Sigmoid colon (tissue), 7 donors: Measurements from ENCODE around the gene KCNQ1OT1. TPM values are rescaled to one million over a fixed set of nuclear protein-coding genes. Genes with fewer than 3 reads are reported as not detected.
A peak's percentile ranks its signal among the peaks of the same experiment; 100 is the strongest.

ENCODE experiments used
- DNase-seq: peaks from one replicate; pipeline ENCODE4 v3.0.0-alpha.2; 2019
- H3K27ac ChIP-seq, 4 donors: fragments of 200-600 bp; sonication (generic); one replicate each; pipeline ENCODE4 v1.5.1; 2016 to 2019; ENCODE audit warnings: mild to moderate bottlenecking in 1 of 4
- H3K27me3 ChIP-seq, 3 donors: fragments of 200-600 bp; sonication (generic); one replicate each; pipeline ENCODE4 v1.5.1; 2019; ENCODE audit warnings: mild to moderate bottlenecking in 1 of 3
- H3K36me3 ChIP-seq, 4 donors: fragments of 200-600 bp; sonication (generic); one replicate each; pipeline ENCODE4 v1.5.1; 2016 to 2019
- H3K4me1 ChIP-seq, 4 donors: fragments of 200-600 bp; sonication (generic); one replicate each; pipeline ENCODE4 v1.5.1; 2017 to 2019
- H3K4me3 ChIP-seq, 4 donors: fragments of 200-600 bp; sonication (generic); one replicate each; pipeline ENCODE4 v1.5.1; 2017 to 2019; ENCODE audit warnings: mild to moderate bottlenecking in 2 of 4, moderate library complexity in 1 of 4
- H3K9me3 ChIP-seq, 4 donors: fragments of 200-600 bp in 3 of 4; sonication (generic) in 3 of 4; one replicate each; pipeline versions ENCODE4 v1.5.1 to v1.6.1; 2013 to 2019
- EP300 ChIP-seq, 4 donors: sonication (generic); formaldehyde crosslinking; IDR thresholded peaks; one replicate each; pipeline ENCODE4 v1.6.1; 2017; ENCODE audit warnings: antibody characterized with exemption in 4 of 4
- POLR2A ChIP-seq, 2 donors: fragments of 450-650 bp; IDR thresholded peaks; one replicate each; pipeline ENCODE4 v1.6.1; 2016; ENCODE audit warnings: antibody characterized with exemption in 2 of 2, mild to moderate bottlenecking in 2 of 2, moderate library complexity in 2 of 2
- POLR2AphosphoS5 ChIP-seq, 4 donors: sonication (generic); formaldehyde crosslinking; IDR thresholded peaks; one replicate each; pipeline ENCODE4 v1.6.1; 2017; ENCODE audit warnings: antibody characterized with exemption in 4 of 4
- WGBS, 2 donors: extraction: QIAGEN DNeasy Blood & Tissue Kit; methylation state at CpG; one replicate each; pipeline ENCODE4 v1.1.7; 2013; 5-methylcytosine and 5-hydroxymethylcytosine counted together
- intact Hi-C: fragments of 100-400 bp; cut with DNase I; formaldehyde crosslinking; loops from one replicate; pipeline ENCODE4 v1.15.1; 2023
- polyA plus RNA-seq, 3 donors: library from polyadenylated mRNA; stranded (reverse); fragments of 200-250 nt; gene quantifications; one replicate each; pipeline ENCODE4 v1.2.3, GENCODE V29; 2013
- total RNA-seq, 4 donors: library from RNA; depleted of rRNA; stranded (reverse); fragments of >200 nt; gene quantifications; one replicate each; pipeline ENCODE4 v1.1.0, GENCODE V29; 2016
- TF ChIP-seq, protein P1 (sequence below), 4 experiments: fragments of 450-650 bp in 3 of 4; fragments of 200-600 bp in 1 of 4; IDR thresholded peaks; one replicate each; pipeline ENCODE4 v1.5.1; 2016 to 2019; ENCODE audit warnings: antibody characterized with exemption in 4 of 4, mild to moderate bottlenecking in 3 of 4, moderate library complexity in 2 of 4
- donor health status: healthy with polysubstance abuse.
- donor health status: Bipolar disorder and iron deficiency.
- donor health status: healthy.

The KCNQ1OT1 gene
- total and polyA plus RNA-seq, 7 donors: under 0.01 to 3.6 (median 0.99) TPM

- Histone ChIP-seq H3K4me1 (no peaks in the 10 kb centered on the region), H3K9me3 (no peaks in the 10 kb centered on the region), H3K27me3 (no peaks in the 10 kb centered on the region), H3K36me3 (no peaks in the 10 kb centered on the region), H3K27ac (peak overlapping the region in 1 of 4 donors; percentile 6), H3K4me3 (no peak overlapping the region)
- WGBS, 2 donors: 74 to 79% methylated on average over 20 of the region's 20 CpGs
- DNase-seq: peak; percentile 79
- TF ChIP-seq EP300 (IDR thresholded peaks at IDR 0.05) (no peak), POLR2A (IDR thresholded peaks at IDR 0.05) (no peak), POLR2AphosphoS5 (IDR thresholded peaks at IDR 0.05) (no peak)
- TF ChIP-seq, protein P1, sequence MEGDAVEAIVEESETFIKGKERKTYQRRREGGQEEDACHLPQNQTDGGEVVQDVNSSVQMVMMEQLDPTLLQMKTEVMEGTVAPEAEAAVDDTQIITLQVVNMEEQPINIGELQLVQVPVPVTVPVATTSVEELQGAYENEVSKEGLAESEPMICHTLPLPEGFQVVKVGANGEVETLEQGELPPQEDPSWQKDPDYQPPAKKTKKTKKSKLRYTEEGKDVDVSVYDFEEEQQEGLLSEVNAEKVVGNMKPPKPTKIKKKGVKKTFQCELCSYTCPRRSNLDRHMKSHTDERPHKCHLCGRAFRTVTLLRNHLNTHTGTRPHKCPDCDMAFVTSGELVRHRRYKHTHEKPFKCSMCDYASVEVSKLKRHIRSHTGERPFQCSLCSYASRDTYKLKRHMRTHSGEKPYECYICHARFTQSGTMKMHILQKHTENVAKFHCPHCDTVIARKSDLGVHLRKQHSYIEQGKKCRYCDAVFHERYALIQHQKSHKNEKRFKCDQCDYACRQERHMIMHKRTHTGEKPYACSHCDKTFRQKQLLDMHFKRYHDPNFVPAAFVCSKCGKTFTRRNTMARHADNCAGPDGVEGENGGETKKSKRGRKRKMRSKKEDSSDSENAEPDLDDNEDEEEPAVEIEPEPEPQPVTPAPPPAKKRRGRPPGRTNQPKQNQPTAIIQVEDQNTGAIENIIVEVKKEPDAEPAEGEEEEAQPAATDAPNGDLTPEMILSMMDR (IDR thresholded peaks at IDR 0.05): no peak
- intact Hi-C loops: no loop called here
Observed at GRCh38 chr11:2724653-2725367, 25.0 kb upstream of the KCNQ1OT1 start.

DNA sequence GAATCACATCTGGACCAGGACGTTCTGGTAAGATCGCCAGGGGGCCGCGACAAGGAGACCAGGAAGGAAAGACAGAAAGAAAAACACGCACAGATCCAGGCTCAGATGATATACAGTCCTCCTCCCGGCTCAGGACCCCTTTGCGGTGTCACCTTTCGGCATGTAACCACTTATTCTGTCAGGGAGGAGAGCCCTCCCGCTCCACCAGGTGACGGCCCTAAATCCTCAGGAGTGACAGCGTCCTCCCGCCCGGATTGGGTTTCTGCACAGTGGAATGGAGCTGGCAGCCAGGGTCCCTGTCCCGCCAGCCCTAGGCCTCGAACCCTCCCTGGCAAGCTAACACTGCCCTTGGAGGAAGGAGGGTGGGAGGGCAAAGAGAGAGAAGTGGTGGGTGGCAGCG is 24.3 kb upstream of the KCNQ1OT1 start:
- H3K27ac ChIP-seq: no peak overlapping the region
- H3K9me3 ChIP-seq: no peaks in the 10 kb centered on the region
- no peaks in the 10 kb centered on the region for H3K4me1 ChIP-seq
- TF ChIP-seq, protein P1 (IDR thresholded peaks at IDR 0.05): no peak
- TF ChIP-seq EP300 (IDR thresholded peaks at IDR 0.05) (no peak), POLR2A (IDR thresholded peaks at IDR 0.05) (no peak), POLR2AphosphoS5 (IDR thresholded peaks at IDR 0.05) (no peak)
- no peaks in the 10 kb centered on the region for H3K27me3 ChIP-seq
- H3K36me3 ChIP-seq: no peaks in the 10 kb centered on the region
- no peak overlapping the region for H3K4me3 ChIP-seq
- intact Hi-C loops: no loop called here
- WGBS, 2 donors: 92 to 96% methylated on average over 16 of the region's 16 CpGs
- no peak for DNase-seq

DNA sequence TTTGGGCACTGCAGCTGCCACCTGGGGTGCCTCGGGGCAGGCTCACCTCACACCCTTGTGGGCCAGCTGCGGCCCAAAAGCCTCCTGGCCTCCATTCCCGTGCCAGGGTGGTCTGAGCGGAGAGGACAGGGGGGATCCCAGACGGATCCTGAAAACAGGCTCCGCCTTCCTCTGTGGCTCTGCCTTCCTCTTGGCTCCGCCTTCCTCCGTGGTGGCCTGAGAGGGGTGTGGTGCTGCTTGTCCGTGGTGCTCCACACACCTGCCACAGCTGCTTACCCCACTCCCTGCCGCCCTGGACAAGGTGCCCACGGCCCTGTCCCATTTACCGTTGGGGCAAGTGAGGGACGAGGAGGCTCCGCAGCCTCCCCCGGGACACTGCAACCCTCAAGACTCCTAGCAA is 23.2 kb upstream of the KCNQ1OT1 start:
- TF ChIP-seq POLR2AphosphoS5 (IDR thresholded peaks at IDR 0.05): no peak
- TF ChIP-seq EP300 (IDR thresholded peaks at IDR 0.05): no peak
- no peak for TF ChIP-seq POLR2A (IDR thresholded peaks at IDR 0.05)
- TF ChIP-seq, protein P1 (IDR thresholded peaks at IDR 0.05): no peak
- Histone ChIP-seq H3K4me3 (no peak overlapping the region), H3K27ac (no peak overlapping the region), H3K4me1 (no peaks in the 10 kb centered on the region), H3K27me3 (no peaks in the 10 kb centered on the region), H3K9me3 (no peaks in the 10 kb centered on the region), H3K36me3 (no peaks in the 10 kb centered on the region)
- WGBS, 2 donors: 69 to 84% methylated on average over 15 of the region's 15 CpGs
- DNase-seq: no peak
- intact Hi-C loops: no loop called here

GRCh38 chr11:2721210-2721916 is 21.6 kb upstream of the KCNQ1OT1 start:
- WGBS, 2 donors: 90 to 92% methylated on average over 27 of the region's 27 CpGs

More at GRCh38 chr11:2721210-2721916, 21.6 kb upstream of the KCNQ1OT1 start:
- TF ChIP-seq POLR2A (IDR thresholded peaks at IDR 0.05) (no peak), POLR2AphosphoS5 (IDR thresholded peaks at IDR 0.05) (no peak), EP300 (IDR thresholded peaks at IDR 0.05) (no peak)
- TF ChIP-seq, protein P1 (IDR thresholded peaks at IDR 0.05): no peak
- intact Hi-C loops: no loop called here
- Histone ChIP-seq H3K9me3 (no peaks in the 10 kb centered on the region), H3K4me1 (no peaks in the 10 kb centered on the region), H3K36me3 (no peaks in the 10 kb centered on the region), H3K4me3 (no peak overlapping the region), H3K27ac (no peak overlapping the region), H3K27me3 (no peaks in the 10 kb centered on the region)
- no peak for DNase-seq
